ENCODE data around the gene SLC36A1.

SLC36A1 gene

DNA sequence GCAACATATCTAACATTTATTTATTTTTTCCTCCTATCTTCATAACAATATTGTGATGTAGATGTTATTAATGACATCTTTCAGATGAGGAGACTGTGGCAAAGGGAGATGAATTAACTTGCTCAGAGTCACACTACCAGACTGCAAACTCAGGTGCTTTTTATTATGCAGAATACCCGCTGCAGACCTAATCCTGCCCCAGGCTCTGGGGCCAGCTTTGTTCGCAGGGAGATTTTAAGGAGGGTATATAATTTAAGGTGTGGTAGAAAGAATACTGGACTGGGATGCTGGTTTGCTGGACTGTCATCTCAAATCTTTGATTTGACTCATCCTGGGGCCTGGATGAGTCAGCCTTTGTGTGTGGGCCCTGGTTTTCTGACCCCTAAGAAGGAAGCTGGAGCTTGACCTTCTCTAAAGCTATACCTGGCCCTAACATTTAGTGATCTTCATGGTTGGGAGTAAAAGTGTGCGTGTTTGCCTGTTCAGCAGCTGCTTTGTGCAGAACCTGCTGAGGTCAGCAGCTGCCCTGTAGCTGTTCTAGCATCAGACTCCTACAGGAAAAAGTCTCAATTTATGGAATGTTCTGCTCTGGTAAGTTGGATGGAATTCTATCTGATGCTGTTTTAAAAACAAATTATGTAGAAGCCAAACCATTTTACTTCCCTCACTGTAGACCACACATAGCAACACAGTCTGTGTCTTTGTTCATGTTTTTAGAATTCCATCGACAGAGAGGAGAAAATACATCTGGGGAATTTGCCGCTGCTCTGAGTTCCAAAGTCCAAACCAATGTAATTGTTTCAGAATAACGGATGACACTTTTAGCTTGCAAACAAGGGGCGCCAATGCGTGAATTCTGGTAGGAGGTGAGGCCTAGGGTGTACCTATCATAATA, 4.5 kb downstream of the SLC36A1 start:
- DNase-seq (ENCODE audit: low spot score), result no peak

DNA sequence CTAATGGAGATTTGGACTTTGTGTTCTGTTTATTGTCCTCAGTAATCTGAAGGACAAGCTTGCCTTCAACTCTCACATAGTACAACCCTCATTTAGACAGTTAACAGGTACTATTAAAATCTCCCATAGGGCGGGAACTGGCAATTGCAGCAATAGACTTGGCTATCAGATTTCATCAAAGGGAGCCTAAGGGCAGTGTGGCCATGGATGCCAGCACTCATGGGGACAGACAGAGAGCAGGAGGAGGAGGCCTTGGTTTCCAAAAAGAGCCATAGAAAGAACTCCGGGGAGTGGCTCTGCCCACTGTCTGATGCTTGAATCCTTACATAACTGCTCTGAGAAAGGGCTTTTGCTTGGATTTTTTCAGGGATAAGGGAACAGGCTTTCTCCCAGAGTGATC, 6.8 kb downstream of the SLC36A1 start:
- no peak for DNase-seq (ENCODE audit: low spot score)

DNA sequence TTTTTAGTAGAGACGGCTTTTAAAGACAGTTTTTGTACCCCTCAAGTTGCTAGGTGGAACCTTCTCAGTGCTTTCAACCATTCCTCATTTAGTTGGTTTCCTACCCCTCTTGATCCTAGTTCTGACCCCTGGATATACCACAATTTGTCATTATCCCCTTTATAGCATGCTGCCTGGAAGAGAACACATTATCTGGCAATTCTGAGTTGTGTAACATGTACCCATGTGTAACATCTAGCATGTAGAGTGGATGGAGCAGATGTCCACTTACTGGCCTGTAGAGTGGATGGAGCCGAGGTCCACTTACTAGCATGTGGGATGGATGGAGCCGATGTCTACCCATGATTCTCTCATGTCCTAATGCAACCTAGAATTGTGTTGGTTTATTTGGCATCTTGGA, 7.5 kb downstream of the SLC36A1 start:
- DNase-seq (ENCODE audit: low spot score), result no peak

DNA sequence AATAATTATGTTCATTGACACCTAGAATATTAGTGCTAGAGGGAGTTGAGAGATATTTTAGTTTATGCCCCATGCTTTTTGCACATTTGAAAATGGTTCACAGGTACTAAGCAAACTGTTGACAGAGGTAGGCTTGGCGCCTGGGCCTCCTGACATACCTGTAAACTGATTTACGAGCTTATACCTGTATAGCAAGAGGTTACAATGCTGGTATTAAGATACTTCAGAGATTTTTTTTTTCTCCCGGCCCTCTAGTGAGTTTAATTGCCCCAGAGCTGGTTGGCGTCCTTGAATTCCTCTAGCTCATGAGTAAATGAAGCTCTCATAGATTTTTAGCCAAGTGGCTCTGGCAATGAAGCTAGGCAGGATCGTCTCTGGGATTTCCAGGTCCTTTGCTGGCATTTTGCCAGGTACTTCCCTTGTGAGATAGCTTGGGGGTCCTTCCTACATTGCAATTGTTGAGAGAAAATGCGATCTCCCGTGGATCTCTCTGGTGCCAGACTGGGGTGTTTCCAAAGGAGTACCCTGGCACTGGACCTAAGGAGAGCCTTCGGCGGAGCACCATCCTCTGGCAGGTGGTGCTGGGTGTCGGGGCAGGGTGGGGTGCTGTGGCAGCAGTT, 9.0 kb downstream of the SLC36A1 start:
- DNase-seq (ENCODE audit: low spot score), result no peak

DNA sequence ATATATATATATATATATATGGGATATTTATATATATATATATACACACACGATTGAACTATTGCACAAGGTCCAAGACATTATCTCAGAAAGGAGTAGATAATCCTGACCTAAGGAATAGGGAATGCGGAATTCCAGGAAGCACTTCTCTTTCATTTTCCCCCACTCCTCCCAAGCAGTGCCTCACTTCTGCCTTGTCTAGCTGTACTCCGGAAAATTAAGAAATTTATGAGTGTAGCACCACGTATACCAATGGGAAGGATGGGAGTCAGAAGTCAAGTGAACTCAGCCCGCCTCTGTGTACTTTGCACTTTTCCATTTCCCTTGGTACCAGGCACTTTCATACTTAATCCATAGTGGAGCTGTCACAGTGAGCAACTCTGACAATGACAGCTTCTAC, 10.9 kb downstream of the SLC36A1 start:
- no peak for DNase-seq (ENCODE audit: low spot score)

DNA sequence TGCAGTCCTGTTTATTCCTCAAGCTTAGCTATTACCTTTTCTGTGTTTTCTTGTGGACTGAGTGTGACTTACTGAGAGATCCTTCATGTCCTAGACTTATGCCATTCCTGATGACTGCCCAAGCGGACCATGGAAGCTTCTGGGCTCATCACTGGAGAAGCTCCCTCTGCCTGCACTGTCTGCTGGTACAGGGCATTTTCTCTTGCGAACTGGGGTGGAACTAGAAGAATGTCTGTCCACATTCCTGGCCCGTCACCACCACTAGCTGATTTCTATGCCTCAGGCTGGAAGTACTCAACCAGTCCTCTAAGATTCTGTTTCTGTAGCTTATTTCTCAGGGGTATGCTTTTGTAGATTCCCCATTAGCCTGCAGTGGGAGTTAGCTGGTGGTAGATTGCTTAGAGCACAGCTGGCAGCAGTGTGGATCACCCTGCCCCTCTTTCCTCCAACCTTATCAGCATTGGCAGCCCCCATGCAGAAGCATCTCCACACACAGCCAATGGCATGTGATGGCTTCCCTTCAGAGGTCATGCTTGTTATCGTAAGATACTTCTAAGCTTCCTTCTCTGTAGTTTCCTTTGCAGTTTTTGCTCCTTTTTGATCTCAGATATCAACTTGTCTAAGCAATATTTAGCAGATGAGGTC, 12.4 kb downstream of the SLC36A1 start:
- DNase-seq (ENCODE audit: low spot score), result no peak

DNA sequence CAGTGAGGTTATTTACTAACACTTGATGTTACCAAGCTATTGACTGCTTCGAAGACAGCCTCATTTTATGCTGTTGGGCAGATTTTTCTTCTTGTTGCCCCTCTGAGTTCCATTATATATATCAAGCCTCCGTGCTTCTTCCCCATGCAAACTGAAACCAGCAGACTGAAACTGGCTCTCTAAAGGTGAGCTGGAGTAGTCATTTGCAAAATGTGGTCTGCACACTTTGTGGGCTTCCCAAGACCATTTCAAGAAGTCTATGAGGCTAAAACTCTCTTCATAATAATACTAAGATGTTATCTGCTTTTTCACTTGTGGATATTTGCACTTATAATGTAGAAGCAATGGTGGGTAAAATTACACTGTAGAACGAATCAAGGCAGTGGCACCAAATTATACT, 13.9 kb downstream of the SLC36A1 start:
- no peak for DNase-seq (ENCODE audit: low spot score)

DNA sequence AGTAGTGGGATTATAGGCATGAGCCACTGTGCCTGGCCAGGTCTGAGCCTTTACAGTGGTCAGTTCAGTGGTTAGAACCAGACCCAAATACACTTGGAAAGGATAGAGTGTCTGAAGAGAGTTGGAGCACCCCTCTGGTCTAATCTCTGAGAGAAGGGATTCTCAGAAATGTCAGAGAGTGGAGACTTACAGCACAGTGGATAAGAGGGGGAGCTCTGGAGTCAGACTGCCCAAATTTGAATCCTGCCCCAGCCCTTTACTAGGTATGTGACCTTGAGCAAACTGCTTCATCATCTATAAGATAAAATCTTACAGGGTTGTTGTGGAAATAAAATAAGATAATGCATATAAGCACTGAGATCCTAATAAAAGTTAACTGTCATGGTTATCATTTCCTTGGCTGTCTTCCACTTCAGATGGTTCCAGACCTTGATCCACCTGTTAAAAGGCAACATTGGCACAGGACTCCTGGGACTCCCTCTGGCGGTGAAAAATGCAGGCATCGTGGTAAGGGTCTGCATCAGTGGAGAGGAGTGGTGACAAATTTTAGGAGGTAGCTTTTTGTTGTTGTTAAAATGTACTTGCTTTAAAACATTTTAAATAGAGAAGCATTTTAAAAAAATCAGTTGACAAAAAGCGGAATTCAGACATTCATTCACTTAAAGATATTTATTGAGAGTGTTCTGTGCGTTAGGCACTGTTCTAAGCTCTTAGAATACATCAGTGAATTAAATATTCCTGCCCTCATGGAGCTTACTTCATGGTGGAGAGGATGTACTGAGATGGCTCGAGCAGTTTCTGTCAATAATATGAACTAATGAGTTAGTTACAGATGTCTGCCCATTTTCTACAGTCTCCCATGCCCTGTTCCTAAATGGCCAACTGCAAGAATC, 16.0 kb downstream of the SLC36A1 start:
- no peak for DNase-seq (ENCODE audit: low spot score)

DNA sequence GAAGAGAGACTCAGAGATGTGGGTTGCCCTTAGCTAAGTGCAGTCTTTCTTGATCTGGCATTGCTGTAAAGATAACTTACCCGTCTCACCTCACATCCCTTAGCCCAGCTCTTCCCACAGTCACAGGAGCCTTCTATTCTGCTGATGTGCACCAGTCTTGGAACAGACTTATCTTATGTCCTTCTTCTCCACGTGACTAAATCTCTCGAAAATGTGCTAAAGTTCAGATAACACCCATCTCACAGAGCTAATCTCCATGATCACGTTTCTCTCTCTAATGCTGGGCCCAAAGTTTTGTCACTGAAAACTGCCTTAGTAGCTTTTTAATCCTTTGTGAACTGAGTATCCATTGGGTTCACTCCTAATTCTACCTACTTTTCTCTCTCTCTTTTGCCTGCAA, 16.7 kb downstream of the SLC36A1 start:
- DNase-seq (ENCODE audit: low spot score), result no peak

DNA sequence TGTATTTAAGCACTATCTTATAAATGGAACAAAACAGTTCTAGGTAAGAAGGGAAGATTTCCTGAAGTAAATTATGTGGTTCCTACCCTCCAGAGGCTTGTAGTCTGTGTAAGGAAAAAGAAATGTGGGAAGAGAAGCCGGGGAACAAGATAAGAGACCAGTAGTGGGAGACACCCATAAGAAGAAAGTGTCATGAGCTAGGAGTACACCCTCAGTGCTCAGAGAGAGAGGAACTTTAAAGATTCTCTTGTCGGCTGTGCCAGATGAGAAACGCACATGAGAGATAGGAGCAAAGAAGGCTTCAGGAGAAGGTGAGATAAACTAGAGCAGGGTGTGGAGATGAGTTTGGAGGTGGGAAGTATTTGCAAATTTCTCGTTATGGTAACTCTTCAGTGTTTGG, 18.1 kb downstream of the SLC36A1 start:
- no peak for DNase-seq (ENCODE audit: low spot score)

DNA sequence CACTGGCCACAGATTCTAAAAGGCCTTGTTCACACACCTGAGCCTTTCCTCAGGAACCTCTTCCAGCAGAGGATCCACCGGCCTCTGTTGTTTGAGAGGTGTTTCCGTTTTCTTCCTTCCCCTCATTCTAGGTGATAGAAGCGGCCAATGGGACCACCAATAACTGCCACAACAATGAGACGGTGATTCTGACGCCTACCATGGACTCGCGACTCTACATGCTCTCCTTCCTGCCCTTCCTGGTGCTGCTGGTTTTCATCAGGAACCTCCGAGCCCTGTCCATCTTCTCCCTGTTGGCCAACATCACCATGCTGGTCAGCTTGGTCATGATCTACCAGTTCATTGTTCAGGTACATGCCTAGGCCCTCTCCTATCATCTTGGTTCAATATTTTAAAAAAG, 20.2 kb downstream of the SLC36A1 start:
- no peak for DNase-seq (ENCODE audit: low spot score)

DNA sequence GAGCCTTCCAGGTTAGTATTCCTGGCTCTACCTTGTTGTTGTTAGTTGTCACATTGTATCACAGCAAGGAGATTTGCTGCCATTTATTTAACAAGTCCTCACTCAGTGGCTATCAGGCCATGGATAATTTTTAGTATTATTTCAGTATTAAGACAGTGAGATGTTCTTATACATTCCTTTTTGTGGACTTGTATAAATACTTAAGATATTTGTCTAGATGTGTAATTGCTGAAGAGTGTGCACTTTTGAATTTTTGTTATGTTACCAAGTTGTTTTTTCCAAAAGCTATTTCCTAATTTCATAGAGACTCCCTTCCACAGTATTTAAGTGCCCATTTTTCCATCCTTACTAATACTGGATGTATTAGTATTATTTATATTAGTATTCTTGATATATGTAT, 22.0 kb downstream of the SLC36A1 start:
- DNase-seq (ENCODE audit: low spot score), result no peak

DNA sequence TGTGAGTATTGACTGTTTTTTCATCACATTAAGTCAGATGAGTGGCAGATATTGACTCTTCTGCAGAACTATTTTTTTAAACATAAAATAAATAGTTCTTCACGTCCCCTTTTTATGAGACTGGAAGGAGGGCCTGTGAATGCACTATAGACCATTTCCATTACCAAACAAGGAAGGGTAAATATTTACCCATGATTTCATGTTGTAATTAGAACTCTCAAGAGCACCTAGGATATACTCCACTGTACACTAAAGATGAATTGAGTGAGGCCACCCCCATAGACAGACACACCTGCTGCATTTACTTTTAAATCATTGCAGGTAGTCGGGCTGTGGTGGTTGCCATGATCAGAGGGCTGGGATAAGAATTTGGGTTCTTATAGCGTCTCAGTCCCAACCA, 22.6 kb downstream of the SLC36A1 start:
- DNase-seq (ENCODE audit: low spot score), result no peak

DNA sequence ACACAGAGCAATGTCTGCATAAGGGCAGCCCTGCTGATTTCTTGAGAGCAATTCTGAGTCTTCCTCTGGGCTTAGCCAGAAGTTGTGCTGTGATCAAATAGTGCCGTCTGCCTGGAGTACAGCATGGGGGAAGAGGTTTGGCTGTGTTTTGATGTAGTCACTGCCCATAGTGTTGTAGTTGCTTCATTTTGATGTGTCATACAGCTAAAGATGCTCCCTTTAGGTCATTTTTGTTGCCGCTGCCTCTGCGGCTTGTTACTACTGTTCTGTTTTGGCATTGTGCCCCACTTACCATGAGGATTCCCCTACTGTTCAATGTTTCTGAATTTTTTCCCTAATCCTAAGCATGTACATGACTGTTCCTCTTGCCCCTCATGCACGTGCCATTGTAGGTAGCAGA, 23.0 kb downstream of the SLC36A1 start:
- no peak for DNase-seq (ENCODE audit: low spot score)

DNA sequence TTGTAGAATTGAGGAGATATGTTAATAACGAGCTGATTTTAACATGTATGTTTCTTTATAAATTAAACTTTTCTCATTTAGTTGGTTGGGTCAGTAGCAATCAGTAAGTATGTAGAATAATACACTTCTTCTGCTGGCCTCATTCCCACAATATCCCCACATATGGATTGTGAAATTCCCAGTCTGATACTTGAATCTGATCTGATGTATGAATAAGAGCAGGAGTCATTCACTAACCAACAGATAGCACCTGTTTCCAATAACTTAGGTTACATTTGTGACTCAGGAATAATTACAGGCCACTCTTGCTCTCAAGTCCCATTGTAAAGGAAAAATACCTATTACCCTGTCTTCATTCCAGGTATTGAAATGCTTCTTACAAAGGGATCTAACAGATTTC, 23.9 kb downstream of the SLC36A1 start:
- DNase-seq (ENCODE audit: low spot score), result no peak

DNA sequence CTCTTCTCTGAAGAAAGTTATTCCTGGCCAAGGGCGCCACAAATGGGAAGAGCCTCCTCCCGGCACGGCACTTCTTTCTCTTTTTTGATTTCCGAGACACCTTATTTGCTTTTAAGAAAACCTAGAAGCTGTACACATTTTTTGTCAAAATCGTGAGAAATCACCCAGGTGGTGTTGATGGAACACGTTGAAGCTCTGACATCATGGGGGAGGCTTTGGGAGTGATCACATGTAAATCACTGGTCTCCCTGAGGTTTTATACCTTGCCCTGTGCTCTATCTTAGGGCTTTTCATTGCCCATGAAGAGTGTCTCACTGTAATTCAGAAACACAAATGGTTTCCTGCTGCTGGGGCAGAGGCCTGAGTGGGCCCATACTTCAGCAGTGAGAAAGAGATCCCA, 27.4 kb downstream of the SLC36A1 start:
- no peak for DNase-seq (ENCODE audit: low spot score)

DNA sequence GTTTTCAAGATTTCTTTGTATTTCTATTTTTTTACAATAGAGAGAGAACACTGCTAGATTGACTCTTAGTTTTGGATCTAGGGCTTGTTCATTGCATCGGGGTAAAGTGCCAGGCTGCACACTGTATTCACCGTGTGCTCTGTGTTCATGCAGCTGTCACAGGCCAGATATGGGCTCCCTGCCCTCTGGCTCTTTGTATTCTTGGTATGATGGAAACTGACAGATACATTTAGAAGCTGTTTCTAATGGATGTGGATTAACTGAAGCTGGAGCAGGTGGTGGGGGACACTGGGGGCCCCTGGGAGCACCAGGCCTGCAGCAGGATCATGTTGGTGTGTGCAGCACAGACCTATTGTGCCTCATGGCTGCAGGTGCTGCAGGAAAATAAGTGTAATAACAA, 28.0 kb downstream of the SLC36A1 start:
- no peak for DNase-seq (ENCODE audit: low spot score)

DNA sequence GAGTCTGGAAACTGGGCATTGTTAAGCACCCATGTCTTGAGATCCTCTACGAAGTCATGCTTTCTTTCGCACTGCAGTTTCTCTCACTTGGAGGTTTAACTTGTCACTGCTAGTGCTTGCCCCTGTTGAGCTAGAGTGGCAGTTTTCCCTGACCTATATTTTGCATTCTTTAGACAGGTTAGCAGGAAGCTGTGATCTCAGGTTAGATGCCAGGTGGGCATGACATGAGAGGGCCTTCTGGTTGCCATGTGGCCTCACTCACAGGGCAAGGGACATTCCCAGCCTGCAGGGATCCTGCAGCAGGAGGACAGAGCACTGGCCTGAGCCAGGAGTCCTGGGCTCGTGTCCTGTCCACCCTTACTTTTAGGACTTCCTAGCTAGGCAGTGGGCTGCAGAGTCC, 28.6 kb downstream of the SLC36A1 start:
- no peak for DNase-seq (ENCODE audit: low spot score)

DNA sequence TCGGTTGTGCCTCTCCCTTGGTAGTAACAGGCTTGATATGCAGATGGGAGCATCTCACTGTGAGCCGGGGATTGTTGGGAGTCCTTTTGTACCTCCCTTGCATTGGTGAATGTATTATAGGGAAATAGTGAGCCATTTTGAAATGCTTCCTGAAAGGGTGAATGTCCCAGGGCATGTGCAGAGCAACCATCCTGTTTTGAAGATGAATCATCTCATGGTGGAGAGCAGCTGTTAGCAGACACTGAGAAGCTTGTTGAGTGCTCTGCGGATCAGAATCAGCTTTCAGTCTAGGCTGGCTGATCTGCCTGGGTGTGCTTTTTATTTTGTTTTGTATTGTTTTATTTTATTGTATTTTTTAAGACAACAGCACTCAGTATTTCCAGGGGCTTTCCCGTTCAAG, 29.7 kb downstream of the SLC36A1 start:
- DNase-seq (ENCODE audit: low spot score), result no peak

DNA sequence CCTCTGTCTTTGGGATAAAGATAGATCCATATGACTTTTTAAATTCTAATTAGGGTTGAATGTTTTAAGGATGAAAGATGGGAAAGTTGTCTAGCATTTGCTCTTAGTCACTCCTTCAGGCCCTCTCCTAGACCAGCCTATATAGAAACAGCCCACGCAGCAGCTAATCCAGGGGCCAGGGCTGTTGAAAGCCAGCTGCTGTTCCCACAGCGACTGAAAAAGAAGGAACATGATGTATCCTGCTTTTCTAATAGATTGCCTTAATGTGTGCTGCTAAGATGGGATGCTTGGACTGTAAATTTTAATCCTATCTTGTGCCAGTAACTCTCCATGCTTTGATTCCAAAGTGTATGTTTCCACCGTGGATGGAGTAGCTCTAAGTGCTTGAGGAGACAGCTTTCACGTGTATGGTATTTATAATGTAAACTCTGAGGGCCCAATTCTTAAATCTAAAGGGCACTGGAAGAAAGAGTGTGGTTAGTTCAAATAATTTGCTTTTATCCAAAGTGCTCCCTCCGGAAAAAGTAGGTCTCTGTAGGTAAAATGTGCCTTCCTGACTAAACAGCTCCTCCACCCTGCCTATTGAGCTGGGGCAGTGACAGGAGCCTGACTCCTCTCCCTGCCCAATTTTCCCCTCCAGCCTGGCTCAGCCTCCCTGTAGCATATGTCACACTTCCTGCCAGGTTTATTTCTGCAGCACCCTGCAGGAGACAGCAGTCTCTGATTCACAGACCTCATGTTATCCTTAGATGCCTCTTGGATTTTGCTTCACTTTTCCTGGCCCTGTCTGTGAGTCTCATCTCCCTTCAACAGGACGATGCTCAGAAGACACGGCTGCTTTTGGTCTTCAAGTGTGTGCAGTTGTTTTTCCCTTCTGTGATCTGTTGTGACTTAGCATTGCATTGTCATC, 33.2 kb downstream of the SLC36A1 start:
- no peak for DNase-seq (ENCODE audit: low spot score)

DNA sequence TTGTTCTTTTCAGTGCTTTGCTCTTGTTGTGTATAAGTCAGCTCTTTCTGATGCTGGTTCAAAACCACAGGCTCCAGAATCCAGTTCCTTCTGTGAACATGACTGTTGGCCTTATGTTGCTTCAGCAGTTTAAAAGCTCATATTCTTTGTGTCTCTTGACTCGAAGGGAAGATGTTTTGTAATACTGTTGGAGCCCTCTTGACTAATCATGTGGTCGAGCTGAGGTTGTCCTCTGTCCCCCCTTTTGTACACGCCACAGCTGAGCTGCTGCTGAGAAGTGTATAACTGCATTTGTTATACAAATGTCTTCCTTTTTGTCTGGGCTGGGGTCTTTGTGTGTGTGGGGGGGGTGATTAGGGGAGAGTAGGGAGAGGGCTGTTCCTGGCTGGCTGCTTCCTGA, 35.8 kb downstream of the SLC36A1 start:
- no peak for DNase-seq (ENCODE audit: low spot score)
